Vagina (tissue), 2 donors: ENCODE results near the gene VPS8.

Experiments used
- CTCF ChIP-seq, 3 experiments: fragments of 450-650 bp in 2 of 3; fragments of 200-600 bp in 1 of 3; sonication (generic) in 1 of 3; IDR thresholded peaks; one replicate each; pipeline ENCODE4 v1.5.1; 2017 to 2019; ENCODE audit warnings: antibody characterized with exemption in 3 of 3, mild to moderate bottlenecking in 2 of 3, moderate library complexity in 2 of 3
- POLR2A ChIP-seq, 2 donors: fragments of 450-650 bp; IDR thresholded peaks; one replicate each; pipeline ENCODE4 v1.6.1; 2017; ENCODE audit warnings: antibody characterized with exemption in 2 of 2, mild to moderate bottlenecking in 2 of 2, moderate library complexity in 2 of 2

GRCh38 chr3:185089751-185090150 lies 277.8 kb downstream of the VPS8 start:
- no peak for TF ChIP-seq CTCF (IDR thresholded peaks at IDR 0.05)
- TF ChIP-seq POLR2A (IDR thresholded peaks at IDR 0.05), result no peak
